ENCODE results near the gene TMEM121. TPM values are rescaled to one million over a fixed set of nuclear protein-coding genes. Genes with fewer than 3 reads are reported as not detected.

TMEM121 gene
- total RNA-seq, 1 donor from 2014 or later = 1.5 TPM

- peaks cover 57% of the 10 kb centered on the region for H3K4me1 ChIP-seq
- H3K27me3 ChIP-seq = no peaks in the 10 kb centered on the region
- no peaks in the 10 kb centered on the region for H3K9me3 ChIP-seq
- no peaks in the 10 kb centered on the region for H3K36me3 ChIP-seq
- TF ChIP-seq, protein P1, sequence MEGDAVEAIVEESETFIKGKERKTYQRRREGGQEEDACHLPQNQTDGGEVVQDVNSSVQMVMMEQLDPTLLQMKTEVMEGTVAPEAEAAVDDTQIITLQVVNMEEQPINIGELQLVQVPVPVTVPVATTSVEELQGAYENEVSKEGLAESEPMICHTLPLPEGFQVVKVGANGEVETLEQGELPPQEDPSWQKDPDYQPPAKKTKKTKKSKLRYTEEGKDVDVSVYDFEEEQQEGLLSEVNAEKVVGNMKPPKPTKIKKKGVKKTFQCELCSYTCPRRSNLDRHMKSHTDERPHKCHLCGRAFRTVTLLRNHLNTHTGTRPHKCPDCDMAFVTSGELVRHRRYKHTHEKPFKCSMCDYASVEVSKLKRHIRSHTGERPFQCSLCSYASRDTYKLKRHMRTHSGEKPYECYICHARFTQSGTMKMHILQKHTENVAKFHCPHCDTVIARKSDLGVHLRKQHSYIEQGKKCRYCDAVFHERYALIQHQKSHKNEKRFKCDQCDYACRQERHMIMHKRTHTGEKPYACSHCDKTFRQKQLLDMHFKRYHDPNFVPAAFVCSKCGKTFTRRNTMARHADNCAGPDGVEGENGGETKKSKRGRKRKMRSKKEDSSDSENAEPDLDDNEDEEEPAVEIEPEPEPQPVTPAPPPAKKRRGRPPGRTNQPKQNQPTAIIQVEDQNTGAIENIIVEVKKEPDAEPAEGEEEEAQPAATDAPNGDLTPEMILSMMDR (IDR thresholded peaks at IDR 0.05) = no peak
- H3K4me3 ChIP-seq = peak overlapping the region; percentile 73
- DNase-seq = no peak
- H3K27ac ChIP-seq = peak overlapping the region; percentile 91
- intact Hi-C loops (cut with DNase I) = no loop called here
- no peak for ATAC-seq
Observed at GRCh38 chr14:105486974-105487448, 39.4 kb upstream of the TMEM121 start.

- DNase-seq (peak; percentile 88), ATAC-seq (peak; percentile 5)
- TF ChIP-seq, protein P1 (IDR thresholded peaks at IDR 0.05) = no peak
- Histone ChIP-seq H3K27me3 (no peaks in the 10 kb centered on the region), H3K36me3 (no peaks in the 10 kb centered on the region), H3K4me1 (peaks cover 52% of the 10 kb centered on the region), H3K27ac (peak overlapping the region; percentile 91), H3K4me3 (peak overlapping the region; percentile 73), H3K9me3 (no peaks in the 10 kb centered on the region)
- intact Hi-C loops (cut with DNase I) = no loop called here
Observed at GRCh38 chr14:105487449-105487985, 38.9 kb upstream of the TMEM121 start.

GRCh38 chr14:105487986-105488777 is 38.2 kb upstream of the TMEM121 start:
- Histone ChIP-seq H3K27ac (peak overlapping the region; percentile 91), H3K36me3 (no peaks in the 10 kb centered on the region), H3K27me3 (no peaks in the 10 kb centered on the region), H3K4me1 (peaks cover 45% of the 10 kb centered on the region), H3K4me3 (peak overlapping the region; percentile 73), H3K9me3 (no peaks in the 10 kb centered on the region)
- intact Hi-C loops (cut with DNase I) = no loop called here
- ATAC-seq (no peak), DNase-seq (no peak)
- TF ChIP-seq, protein P1 (IDR thresholded peaks at IDR 0.05) = peak; percentile 10

GRCh38 chr14:105488781-105489541 is 37.4 kb upstream of the TMEM121 start:
- TF ChIP-seq, protein P1 (IDR thresholded peaks at IDR 0.05) = no peak
- H3K27me3 ChIP-seq = no peaks in the 10 kb centered on the region
- peaks cover 39% of the 10 kb centered on the region for H3K4me1 ChIP-seq
- no peaks in the 10 kb centered on the region for H3K36me3 ChIP-seq
- ATAC-seq = no peak
- intact Hi-C loops (cut with DNase I) = no loop called here
- no peaks in the 10 kb centered on the region for H3K9me3 ChIP-seq
- H3K27ac ChIP-seq = peak overlapping the region; percentile 91
- peak overlapping the region; percentile 73 for H3K4me3 ChIP-seq
- DNase-seq = no peak

GRCh38 chr14:105489542-105490266 is 36.7 kb upstream of the TMEM121 start:
- DNase-seq (peak; percentile 89), ATAC-seq (peak; percentile 11)
- no peaks in the 10 kb centered on the region for H3K36me3 ChIP-seq
- H3K9me3 ChIP-seq = no peaks in the 10 kb centered on the region
- peak overlapping the region; percentile 73 for H3K4me3 ChIP-seq
- TF ChIP-seq, protein P1 (IDR thresholded peaks at IDR 0.05) = peak; percentile 53
- H3K27me3 ChIP-seq = no peaks in the 10 kb centered on the region
- peaks cover 35% of the 10 kb centered on the region for H3K4me1 ChIP-seq
- H3K27ac ChIP-seq = peak overlapping the region; percentile 91
- intact Hi-C loops (cut with DNase I) = loop anchor here (10.0 kb wide), 1 partner anchor 95 kb away; the partner anchor contains the start of gene TEX22

Measured in upper lobe of right lung (tissue), 1 donor.